Heart left ventricle (tissue), 16 donors: ENCODE measurements around the gene CPPED1. TPM values are rescaled to one million over a fixed set of nuclear protein-coding genes. Genes with fewer than 3 reads are reported as not detected.

Experiments used
- ATAC-seq, 4 donors: fragments of 200-7000 bp; cut with Tn5 transposase; one replicate each; pipeline ENCODE4 v1.9.1; 2020 to 2022; ENCODE audit warnings: moderate library complexity in 4 of 4, mild to moderate bottlenecking in 3 of 4, moderate number of reproducible peaks in 1 of 4
- DNase-seq, 5 donors: peaks; one replicate each; pipeline ENCODE4 v3.0.0-alpha.2; 2020
- H3K27ac ChIP-seq, 12 donors: fragments of 200-600 bp; sonication (generic) in 4 of 12; one replicate each; pipeline versions ENCODE4 v1.5.0 to v1.8.0; 2016 to 2022; ENCODE audit warnings: mild to moderate bottlenecking in 2 of 12
- H3K27me3 ChIP-seq, 9 donors: fragments of 200-600 bp; sonication (generic) in 2 of 9; one replicate each; pipeline versions ENCODE4 v1.5.1 to v1.8.0; 2016 to 2022; ENCODE audit warnings: mild to moderate bottlenecking in 3 of 9
- H3K36me3 ChIP-seq, 9 donors: fragments of 200-600 bp; sonication (generic) in 2 of 9; one replicate each; pipeline versions ENCODE4 v1.5.0 to v1.8.0; 2018 to 2022; ENCODE audit warnings: mild to moderate bottlenecking in 2 of 9
- H3K4me1 ChIP-seq, 12 donors: fragments of 200-600 bp; sonication (generic) in 4 of 12; one replicate each; pipeline versions ENCODE4 v1.5.0 to v1.8.0; 2016 to 2022; ENCODE audit warnings: mild to moderate bottlenecking in 3 of 12
- H3K4me3 ChIP-seq, 12 donors: fragments of 200-600 bp; sonication (generic) in 4 of 12; one replicate each; pipeline versions ENCODE4 v1.5.0 to v1.8.0; 2017 to 2022; ENCODE audit warnings: mild to moderate bottlenecking in 9 of 12, moderate library complexity in 4 of 12
- H3K9me3 ChIP-seq, 12 donors: fragments of 200-600 bp; sonication (generic) in 4 of 12; one replicate each; pipeline versions ENCODE4 v1.5.0 to v1.8.0; 2016 to 2022; ENCODE audit warnings: mild to moderate bottlenecking in 1 of 12
- CTCF ChIP-seq, 12 donors: fragments of 200-600 bp; sonication (generic) in 4 of 12; IDR thresholded peaks; one replicate each; pipeline versions ENCODE4 v1.5.0 to v1.8.0; 2018 to 2022; ENCODE audit warnings: antibody characterized with exemption in 12 of 12, mild to moderate bottlenecking in 5 of 12
- POLR2A ChIP-seq, 2 donors: fragments of 450-650 bp; IDR thresholded peaks; one replicate each; pipeline ENCODE4 v1.6.1; 2017; ENCODE audit warnings: antibody characterized with exemption in 2 of 2, mild to moderate bottlenecking in 2 of 2, moderate library complexity in 2 of 2
- WGBS, 4 donors: extraction: QIAGEN DNeasy Blood & Tissue Kit in 2 of 4; methylation state at CpG; one replicate each; pipeline versions ENCODE4 v1.1.5 to v1.1.7; 2013 to 2018; 5-methylcytosine and 5-hydroxymethylcytosine counted together
- intact Hi-C, 10 donors: fragments of 100-400 bp; cut with DNase I; formaldehyde crosslinking; loops; one replicate each; pipeline versions ENCODE4 v1.11.1 to v1.14.2; 2022
- microRNA-seq, 4 donors: library from miRNA; unstranded; fragments of <30 nt; microRNA quantifications; one replicate each; pipeline versions ENCODE4 to v1.2.0, GENCODE V29; 2017 to 2020
- polyA plus RNA-seq, 2 donors: library from polyadenylated mRNA; stranded (reverse); fragments of 200-250 nt; gene quantifications; one replicate each; pipeline ENCODE4 v1.2.3, GENCODE V29; 2013
- total RNA-seq, 9 donors: library from RNA; depleted of rRNA in 2 of 9; stranded (reverse); fragments of >200 nt in 2 of 9; fragmentation: NEBNext Ultra II Directional in 3 of 9; extraction: Animal tissue kit (Norgen Biotek cat#: 25700) in 3 of 9; gene quantifications; one replicate each; pipeline versions ENCODE4 v1.1.0 to v1.2.4, GENCODE V29; 2016 to 2023
- donor health status: ischemic (EF 13 %, LVEDD 7.1; RV severe dilation, severe dysfunction).
- donor health status: healthy with polysubstance abuse.
- donor health status: DM: no; HTN: yes; CAD: no.
- donor health status: DM: no; HTN: no; CAD: no.
- donor health status: ischemic (EF 25% LVEDD 6.9; RV normal size, moderate dysfunction).
- donor health status: ischemic (EF 25% LVEDD 5.7; RV mildly dilated, moderate dysfunction).
- donor health status: healthy.
- donor health status: DM: yes; HTN: yes; CAD: no.
- donor health status: ischemic (EF 35%, LVEDD 5.7; RV mildly dilated, moderate dysfunction).
- donor health status: nonischemic (EF 11% LVEDD 7.7; RV severe dilation, severe dysfunction).
- donor health status: DM: yes; HTN: yes; CAD: no.
- donor health status: PGD.
- donor health status: ischemic (EF 29% LVEDD 5.4; RV normal size, mild dysfunction).
- donor health status: nonischemic (EF 23%, LVEDD 6.1; RV moderate dilation, normal function).

CPPED1 gene
- total and polyA plus RNA-seq, 11 donors, result 5.6 to 25.1 (median 11.7) TPM

GRCh38 chr16:12611916-12612597, 191.6 kb downstream of the CPPED1 start:
- Histone ChIP-seq H3K27me3 (peaks cover 0 to 7% (median 0%) of the 10 kb centered on the region in 9 donors), H3K9me3 (no peaks in the 10 kb centered on the region), H3K4me3 (no peak overlapping the region), H3K36me3 (no peaks in the 10 kb centered on the region), H3K4me1 (no peaks in the 10 kb centered on the region), H3K27ac (no peak overlapping the region)
- DNase-seq, result no peak
- TF ChIP-seq CTCF (IDR thresholded peaks at IDR 0.05) (no peak), POLR2A (IDR thresholded peaks at IDR 0.05) (no peak)
- ATAC-seq, result no peak
- intact Hi-C loops, result no loop called here
- 84 to 89% (median 88%) methylated on average over 10 of the region's 10 CpGs for WGBS, 4 donors

GRCh38 chr16:12611006-12611477, 192.6 kb downstream of the CPPED1 start:
- Histone ChIP-seq H3K36me3 (no peaks in the 10 kb centered on the region), H3K27ac (no peak overlapping the region), H3K4me1 (no peaks in the 10 kb centered on the region), H3K9me3 (no peaks in the 10 kb centered on the region), H3K27me3 (peaks cover 0 to 7% (median 0%) of the 10 kb centered on the region in 9 donors), H3K4me3 (no peak overlapping the region)
- TF ChIP-seq POLR2A (IDR thresholded peaks at IDR 0.05), result no peak
- no peak for TF ChIP-seq CTCF (IDR thresholded peaks at IDR 0.05)
- ATAC-seq (no peak), DNase-seq (no peak)
- intact Hi-C loops, result no loop called here
- 8 to 22% (median 16%) methylated on average over 4 of the region's 4 CpGs for WGBS, 4 donors

- Histone ChIP-seq H3K9me3 (no peaks in the 10 kb centered on the region), H3K27ac (no peak overlapping the region), H3K27me3 (peaks cover 0 to 7% (median 0%) of the 10 kb centered on the region in 9 donors), H3K4me3 (no peak overlapping the region), H3K36me3 (no peaks in the 10 kb centered on the region), H3K4me1 (no peaks in the 10 kb centered on the region)
- intact Hi-C loops, result no loop called here
- TF ChIP-seq POLR2A (IDR thresholded peaks at IDR 0.05) (no peak), CTCF (IDR thresholded peaks at IDR 0.05) (no peak)
- ATAC-seq (no peak), DNase-seq (no peak)
- WGBS, 4 donors, result 83 to 89% (median 84%) methylated on average over 8 of the region's 8 CpGs
Observed at GRCh38 chr16:12609937-12610699, 193.6 kb downstream of the CPPED1 start.

Small RNA genes lying within 50 kb of the gene (microRNA-seq; reads per million reads assigned to microRNA genes)
- 0 reads per million in 4 donors for gene MIR4718

Other genes starting within 250 kb of the CPPED1 start
- under 1 TPM in 8 of 9 donors, not detected in 1; 0.09 to 0.83 (median 0.31) TPM for gene SHISA9, start 97.7 kb upstream of the CPPED1 start, total RNA-seq
- gene SHISA9, start 97.7 kb upstream of the CPPED1 start, polyA plus RNA-seq, result under 1 TPM; 0.08 to 0.21 TPM